ENCODE data around the gene KIF25.
"Not testable (repeated sequence)": the region's sequence is repeated elsewhere in the genome, so short reads cannot be mapped to it uniquely, and the experiment has no call there.

KIF25 gene

DNA sequence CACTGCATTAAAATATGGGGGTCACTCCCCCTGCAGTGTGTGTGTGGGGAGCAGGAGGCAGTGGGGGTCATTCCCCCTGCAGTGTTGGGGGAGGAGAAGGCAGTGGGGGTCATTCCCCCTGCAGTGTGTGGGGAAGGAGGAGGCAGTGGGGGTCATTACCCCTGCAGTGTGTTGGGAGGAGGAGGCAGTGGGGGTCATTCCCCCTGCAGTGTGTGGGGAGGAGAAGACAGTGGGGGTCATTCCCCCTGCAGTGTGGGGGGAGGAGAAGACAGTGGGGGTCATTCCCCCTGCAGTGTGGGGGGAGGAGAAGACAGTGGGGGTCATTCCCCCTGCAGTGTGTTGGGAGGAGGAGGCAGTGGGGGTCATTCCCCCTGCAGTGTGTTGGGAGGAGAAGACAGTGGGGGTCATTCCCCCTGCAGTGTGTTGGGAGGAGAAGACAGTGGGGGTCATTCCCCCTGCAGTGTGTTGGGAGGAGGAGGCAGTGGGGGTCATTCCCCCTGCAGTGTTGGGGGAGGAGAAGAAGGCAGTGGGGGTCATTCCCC, 21.3 kb upstream of the KIF25 start:
- DNase-seq: not testable (repeated sequence)

DNA sequence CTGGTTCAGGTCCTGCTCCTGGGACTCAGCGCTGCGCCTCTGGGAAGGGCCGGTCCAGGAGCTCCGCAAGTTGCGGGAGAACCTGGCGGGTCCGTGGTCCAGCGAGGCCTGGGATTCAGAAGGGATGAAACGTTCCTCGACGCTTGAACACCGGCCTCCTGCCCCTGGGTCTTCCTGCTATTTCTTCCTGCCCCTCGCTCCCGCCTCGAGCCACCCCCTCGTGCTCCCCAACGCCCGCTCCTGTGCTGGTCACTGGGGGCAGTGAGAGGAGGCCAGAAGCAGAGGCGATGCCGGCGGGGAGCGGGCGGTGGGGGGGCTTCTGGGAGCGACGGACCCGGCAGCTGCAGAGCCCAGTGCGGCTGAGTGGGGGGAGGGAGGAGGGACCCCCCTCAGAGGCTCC, 20.8 kb upstream of the KIF25 start:
- DNase-seq: no peak

GRCh38 chr6:167977717-167978467, 19.6 kb upstream of the KIF25 start:
- DNase-seq: no peak

- DNase-seq: no peak
These were observed 18.9 kb upstream of the KIF25 start for GRCh38 chr6:167978607-167979006.

DNA sequence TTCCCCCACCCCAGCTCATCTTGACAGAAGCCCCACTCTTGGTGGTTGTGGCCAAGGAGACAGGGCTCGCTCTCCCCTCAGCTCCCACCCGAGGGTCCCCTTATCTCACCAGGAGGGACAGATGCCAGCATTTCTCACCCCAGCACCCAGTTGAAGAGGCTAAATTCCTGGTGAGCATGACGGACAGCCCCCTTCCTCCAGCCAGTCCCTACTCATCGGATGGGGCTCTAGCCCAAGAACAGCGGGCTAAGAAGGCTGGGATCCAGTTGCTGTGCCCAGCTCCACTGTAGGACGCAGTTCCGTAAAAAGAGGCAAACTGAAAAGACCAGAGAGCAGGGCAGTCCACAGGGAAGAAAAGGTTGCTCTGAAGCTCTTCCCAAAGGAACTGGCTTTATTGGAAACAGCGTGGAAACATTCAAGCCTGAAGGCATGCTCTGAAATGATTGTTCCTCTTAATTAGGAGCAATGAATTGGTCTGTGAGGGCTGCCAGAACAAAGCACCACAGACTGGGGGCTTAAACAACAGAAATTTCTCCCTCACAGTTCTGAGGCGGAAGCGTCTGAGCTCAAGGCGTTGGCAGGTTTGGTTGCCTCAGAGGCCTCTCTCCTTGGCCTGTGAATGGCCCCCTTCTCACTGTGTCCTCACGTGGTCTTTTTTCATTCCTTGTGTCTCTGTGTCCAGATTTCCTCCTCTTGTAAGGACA, 17.9 kb upstream of the KIF25 start:
- no peak for DNase-seq

GRCh38 chr6:167980911-167981580, 16.4 kb upstream of the KIF25 start:
- no peak for DNase-seq

DNA sequence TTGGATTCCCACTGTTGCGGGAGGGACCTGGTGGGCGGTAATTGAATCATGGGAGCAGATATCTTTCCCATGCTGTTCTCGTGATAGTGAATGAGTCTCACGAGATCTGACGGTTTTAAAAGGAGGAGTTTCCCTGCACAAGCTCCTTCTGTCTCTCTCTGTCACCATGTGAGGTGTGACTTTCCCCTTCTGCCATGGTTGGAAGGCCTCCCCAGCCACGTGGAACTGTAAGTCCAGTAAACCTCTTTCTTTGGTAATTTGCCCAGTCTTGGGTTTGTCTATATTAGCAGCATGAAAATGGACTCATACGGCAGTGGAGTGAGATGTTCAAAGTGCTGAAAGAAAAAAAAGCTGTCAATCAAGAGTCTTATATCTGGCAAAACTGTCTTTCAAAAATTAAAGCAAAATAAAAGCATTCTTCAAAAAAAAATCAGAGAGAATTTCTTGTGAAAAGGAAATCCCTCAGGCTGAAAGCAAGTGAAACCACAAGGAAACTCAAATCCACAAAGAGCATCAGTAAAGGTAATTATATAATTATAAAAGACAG, 15.5 kb upstream of the KIF25 start:
- DNase-seq: no peak

DNA sequence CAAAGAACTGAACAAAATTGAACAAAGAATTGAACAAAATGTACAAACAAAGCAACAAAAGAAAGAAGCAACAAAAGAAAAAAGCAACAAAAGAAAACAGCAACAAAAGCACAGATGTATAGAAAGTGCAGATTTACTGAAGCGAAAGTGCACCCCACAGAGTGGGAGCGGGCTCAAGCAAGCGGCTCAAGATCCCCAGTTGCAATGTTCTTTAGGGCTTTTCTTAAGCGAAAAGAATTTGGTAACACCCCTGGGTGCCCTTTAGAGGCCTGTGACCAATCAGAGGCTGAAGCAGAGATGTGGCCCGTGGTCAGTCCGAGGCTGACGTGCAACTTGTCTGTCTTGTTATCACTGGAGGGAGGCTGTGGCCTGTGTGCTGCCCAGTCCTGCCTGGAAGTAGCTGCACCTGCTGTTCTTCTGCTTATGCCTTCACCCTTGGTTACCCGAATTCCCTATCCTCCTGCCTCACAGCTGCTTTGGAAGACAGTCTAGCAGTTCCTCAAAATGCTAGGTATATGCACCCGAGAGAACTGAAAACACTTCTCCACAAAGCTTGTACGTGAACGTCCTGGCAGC, 13.2 kb upstream of the KIF25 start:
- no peak for DNase-seq

GRCh38 chr6:167984876-167985604, 12.4 kb upstream of the KIF25 start:
- no peak for DNase-seq

- DNase-seq: no peak
These were observed 11.4 kb upstream of the KIF25 start for GRCh38 chr6:167985911-167986595.

- DNase-seq: no peak
These were observed 9.9 kb upstream of the KIF25 start for GRCh38 chr6:167987396-167988153.

GRCh38 chr6:167988154-167988495, 9.3 kb upstream of the KIF25 start:
- no peak for DNase-seq

- no peak for DNase-seq
These were observed 8.3 kb upstream of the KIF25 start for GRCh38 chr6:167988945-167989841.

- DNase-seq: no peak
These were observed 7.2 kb upstream of the KIF25 start for GRCh38 chr6:167990016-167990945.

DNA sequence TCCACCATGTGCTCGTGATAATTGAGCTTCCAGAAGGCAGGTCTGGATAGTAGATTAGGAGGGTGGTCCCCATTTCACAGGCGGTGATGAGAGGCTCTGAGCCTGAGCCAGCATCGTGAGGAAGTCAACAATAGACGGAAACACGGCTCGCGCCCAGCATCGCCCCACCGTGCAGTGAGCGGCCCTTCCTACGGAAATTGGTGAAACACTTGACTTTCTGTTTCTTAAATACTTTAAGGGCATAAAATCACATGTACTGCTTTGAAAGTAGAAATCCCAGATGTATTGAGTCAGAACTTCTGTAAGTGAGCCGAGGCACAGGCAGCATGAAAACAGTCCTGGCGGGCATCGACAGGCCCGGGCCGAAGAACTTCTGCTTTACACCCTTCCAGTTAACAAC, 4.3 kb upstream of the KIF25 start:
- DNase-seq: no peak

- no peak for DNase-seq
These were observed 3.6 kb upstream of the KIF25 start for GRCh38 chr6:167993831-167994230.

- DNase-seq: no peak
These were observed 2.2 kb upstream of the KIF25 start for GRCh38 chr6:167995302-167995701.

GRCh38 chr6:167995731-167996151, 1.7 kb upstream of the KIF25 start:
- no peak for DNase-seq

Measured in NCI-H69 (cell line).